Measurements from ENCODE around the gene FOXD4. TPM values are rescaled to one million over a fixed set of nuclear protein-coding genes. Genes with fewer than 3 reads are reported as not detected.
"Not testable (repeated sequence)": the region's sequence is repeated elsewhere in the genome, so short reads cannot be mapped to it uniquely, and the experiment has no call there.

Gene FOXD4
- polyA plus RNA-seq (ENCODE audit: insufficient read length in 4 of 4), result under 1 TPM; 0.32 to 0.70 (median 0.34) TPM

DNA sequence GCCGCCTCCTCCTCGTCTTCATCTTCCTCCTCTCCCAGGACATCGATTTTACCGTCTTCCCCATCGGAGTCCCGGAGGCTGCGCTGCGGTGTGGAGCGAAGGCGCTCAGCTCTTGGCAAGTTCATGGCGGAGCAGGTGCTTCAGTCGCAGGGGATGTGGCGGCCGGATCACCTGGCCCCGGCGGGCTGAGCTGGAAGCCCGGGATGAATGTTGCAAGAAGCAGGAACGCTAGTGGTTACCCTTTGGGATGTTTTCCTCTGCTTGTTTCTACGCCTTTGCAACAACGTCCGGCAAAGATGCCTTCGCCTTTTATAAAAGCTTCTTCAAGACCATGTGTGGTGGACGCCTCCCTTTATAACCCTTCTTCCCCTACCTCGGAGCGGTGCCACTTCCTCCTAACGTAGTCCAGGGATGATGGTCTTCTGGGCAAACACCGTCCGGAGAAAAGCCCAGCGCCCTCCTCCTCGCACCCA, at the start of gene FOXD4:
FOXD4 (minus strand) TSS at position 423 of the 473 bp plus-strand sequence; CDS start at position 125, 298 bp downstream.
- not testable (repeated sequence) for DNase-seq (ENCODE audit: low read depth in 4 of 4, low spot score in 3 of 4)

DNA sequence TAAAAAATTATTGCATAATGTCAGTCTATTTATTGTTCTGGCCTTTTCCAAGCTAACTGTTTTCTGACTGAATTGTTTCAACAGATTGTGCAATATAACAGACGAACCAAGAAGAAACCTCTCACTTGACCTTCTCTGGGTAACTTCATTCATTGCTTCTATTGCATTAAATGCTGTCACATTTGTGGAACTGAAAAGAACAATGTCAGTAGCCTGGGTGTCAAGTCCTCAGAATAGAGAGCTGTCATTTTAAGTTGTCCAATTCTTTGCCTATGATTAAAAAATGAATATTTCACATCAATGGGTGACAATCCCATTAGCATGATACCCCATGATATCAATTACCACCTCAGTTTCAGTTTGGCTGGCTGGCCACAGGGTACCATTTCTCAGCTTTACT, 41.7 kb upstream of the FOXD4 start:
- DNase-seq (ENCODE audit: low read depth in 4 of 4, low spot score in 3 of 4), result not testable (repeated sequence)

DNA sequence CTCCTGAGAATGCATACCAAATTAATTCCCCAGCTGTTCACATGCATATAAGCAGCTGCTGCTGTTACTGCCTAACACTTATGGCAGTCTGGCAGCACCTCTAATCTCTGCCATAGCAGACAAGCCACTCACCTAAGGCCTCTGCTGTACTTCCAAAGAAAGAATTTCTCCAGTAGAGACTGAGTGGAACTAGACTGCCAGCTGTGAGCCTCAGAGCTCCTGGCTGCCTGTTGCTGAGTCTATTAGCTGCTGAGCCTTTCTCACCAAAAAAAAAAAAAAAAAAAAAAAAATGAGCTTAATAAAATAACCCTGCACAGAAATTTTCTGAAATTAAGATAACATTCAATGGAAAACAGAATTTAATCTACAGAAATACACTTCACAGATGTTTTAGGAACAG, 33.0 kb upstream of the FOXD4 start:
- not testable (repeated sequence) for DNase-seq (ENCODE audit: low read depth in 4 of 4, low spot score in 3 of 4)

DNA sequence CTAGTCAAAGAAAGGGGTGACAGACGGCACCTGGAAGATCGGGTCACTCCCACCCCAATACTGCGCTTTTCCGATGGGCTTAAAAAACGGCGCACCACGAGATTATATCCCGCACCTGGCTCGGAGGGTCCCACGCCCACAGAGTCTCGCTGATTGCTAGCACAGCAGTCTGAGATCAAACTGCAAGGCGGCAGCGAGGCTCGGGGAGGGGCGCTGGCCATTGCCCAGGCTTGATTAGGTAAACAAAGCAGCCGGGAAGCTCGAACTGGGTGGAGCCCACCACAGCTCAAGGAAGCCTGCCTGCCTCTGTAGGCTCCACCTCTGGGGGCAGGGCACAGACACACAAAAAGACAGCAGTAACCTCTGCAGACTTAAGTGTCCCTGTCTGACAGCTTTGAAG, 21.7 kb upstream of the FOXD4 start:
- DNase-seq (ENCODE audit: low read depth in 4 of 4, low spot score in 3 of 4), result not testable (repeated sequence)

DNA sequence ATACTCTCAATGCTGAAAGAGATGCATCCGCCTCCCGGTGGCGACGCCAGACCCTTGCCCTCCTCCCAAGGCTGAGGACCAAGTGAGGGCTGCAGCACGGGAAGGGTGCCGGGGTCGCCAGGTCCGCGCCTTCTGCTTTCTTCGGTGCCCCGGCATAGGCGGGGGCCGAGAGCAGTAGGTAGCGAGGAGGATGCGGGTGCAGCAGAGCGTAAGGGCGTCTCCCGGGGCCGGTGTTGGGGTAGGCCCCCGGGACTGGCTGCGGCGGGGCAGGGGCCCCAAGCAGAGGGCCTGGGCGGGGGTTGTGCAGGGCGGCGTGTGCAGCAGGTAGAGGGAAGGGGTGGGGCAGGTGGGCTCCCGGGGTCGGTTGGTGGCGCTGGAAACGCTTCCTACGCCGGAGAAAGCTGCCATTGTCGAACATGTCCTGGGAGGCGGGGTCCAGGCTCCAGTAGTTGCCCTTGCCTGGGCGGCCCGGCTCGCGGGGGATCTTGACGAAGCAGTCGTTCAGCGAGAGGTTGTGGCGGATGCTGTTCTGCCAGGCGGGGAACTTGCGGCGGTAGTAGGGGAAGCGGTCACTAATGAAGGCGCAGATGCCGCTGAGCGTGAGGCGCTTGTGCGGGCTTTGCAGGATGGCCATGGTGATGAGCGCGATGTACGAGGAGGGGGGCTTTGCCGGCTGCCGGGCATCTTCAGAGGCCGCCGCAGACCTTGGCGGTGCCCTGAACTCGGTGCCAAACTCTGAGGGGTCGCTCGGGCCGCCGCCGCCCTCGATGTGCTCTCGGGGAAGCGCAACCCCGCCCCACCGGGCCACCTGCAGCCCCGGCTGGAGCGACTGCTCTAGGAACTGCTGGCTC, 848 bp downstream of the FOXD4 start:
- DNase-seq (ENCODE audit: low read depth in 4 of 4, low spot score in 3 of 4), result not testable (repeated sequence)

DNA sequence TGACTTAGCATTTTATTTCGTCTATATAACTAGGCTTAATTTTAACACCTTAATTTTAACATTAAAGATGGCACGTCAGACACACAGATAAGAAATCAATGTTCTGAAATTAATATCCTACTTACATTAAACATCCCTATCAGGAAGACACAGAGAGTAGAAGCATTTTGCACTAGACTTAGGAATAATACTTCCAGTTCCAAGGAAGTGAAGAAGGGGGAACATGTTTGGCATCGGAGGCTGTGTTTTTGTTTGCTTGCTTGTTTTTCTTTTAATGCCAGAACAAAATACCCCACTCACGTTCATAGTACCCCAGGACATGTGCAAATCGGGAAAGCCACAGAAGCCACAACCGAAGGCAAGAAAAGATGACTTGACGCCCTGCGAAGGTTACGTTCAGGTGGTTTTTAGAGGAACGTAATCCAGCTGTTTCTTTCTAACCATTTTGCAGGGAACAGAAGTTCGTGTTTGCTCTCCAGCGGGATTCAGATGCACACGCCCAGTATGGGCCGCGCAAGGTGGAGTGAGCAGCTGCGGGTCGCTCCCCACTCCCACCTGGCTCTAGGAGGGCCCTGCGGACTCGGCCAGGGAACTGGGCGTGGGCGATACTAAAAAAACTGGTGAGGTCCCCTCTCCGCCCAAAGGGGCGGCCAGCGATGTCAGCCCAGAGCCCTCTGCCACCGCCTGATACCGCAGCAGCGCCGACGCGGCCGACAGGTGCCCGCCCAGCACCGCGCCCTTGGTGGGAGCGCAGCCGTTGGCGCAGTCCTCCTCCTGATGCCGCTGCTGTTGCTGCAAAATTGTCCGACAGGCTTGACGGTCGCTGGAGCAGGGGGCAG, 1.8 kb downstream of the FOXD4 start:
- DNase-seq (ENCODE audit: low read depth in 4 of 4, low spot score in 3 of 4), result not testable (repeated sequence)

DNA sequence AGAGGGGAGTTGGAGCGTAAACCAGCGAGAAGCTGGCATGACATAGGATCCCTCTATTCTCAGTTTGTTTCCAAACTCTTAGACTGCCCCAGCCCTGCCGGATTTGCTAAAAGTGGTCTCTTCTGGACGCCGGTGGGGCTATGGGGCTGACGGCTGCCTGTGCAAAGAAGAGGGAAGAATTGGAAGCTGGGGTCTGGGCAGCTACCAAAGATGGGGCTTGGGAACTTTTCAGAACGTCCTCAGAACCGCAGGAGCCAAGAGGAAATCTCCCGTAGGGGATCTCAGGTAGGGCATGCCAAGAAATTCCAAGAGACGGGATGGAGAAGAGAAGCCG, 3.1 kb downstream of the FOXD4 start:
- not testable (repeated sequence) for DNase-seq (ENCODE audit: low read depth in 4 of 4, low spot score in 3 of 4)

DNA sequence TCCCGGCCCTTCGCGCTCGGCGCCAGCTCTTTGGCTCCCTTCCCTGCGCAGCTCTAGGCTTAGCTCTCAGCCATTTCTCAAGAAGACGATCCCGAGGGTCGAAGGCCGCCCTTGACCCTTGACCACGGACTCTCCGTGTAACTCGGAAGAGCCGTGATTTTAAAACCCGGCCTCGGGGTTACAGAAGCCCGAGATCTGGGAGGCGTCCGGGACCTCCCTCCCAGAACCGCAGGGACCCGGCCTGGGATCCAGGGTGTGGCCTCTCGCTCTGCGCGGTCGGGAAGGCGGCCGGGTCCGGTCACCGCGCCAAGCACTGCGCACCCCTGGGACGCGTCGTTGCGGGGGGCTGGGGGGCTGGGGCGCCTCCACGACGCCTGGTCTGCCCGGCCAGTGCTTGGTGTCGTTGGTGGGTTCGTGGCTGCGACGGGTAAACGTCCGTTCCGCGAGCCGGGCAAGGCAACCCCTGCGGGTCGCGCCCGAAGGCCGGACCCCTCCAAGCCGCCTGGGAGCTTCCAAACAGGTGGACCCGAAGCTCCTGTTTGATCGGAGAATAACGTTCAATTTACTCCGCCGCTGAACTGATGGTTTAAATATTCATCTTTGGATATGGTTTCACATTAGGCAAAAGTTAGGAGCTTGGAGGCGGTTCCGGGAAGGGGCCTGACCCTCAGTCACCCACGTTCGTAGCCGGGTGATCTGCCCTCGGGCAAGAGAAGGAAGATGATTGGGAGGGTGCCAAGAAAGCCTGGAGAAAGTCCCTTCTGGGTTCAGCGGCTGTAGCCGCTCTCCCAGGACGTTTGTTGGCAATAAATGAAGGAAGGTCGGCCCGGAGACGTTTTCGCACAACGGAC, 3.7 kb downstream of the FOXD4 start:
- not testable (repeated sequence) for DNase-seq (ENCODE audit: low read depth in 4 of 4, low spot score in 3 of 4)

DNA sequence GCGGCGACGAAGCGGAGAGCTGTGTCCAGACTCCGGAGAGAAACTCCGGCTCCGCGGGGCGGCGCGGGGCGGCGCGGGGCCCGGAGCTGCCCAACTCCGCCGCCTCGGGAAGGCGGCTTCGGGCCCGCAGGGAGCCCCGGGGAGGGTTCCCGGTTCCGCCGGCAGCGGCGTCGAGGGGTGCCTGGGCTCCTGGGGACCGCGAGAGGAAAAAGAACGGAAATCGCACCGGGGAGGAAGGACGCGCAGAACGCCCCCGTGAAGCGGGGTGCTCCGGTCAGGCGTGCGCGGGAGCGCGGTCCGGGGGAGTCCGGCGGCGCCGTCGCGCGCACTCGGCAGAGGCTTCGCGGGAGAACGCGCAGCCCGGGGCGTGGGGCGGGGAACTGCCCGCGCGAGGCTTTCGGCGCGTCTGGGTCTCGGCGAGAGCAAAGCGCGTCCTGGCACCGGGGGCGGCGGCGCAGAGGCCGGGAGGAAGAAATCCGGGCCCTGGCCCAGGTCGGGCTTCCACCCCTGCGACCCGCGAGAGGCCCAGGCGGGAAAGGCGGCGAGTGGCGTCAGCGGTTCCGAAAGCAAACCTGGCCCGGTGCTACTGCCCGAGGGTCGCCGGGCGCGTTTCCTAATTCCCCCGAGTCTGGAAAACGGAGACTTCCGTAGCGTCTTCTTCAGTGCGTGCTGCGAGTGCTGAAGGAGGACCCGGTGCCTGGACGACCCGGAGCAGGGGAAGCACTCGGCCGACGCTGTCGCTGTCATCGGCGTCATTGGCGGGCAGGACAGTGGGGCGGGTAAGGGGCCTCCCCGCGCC, 4.5 kb downstream of the FOXD4 start:
- peak in 1 of 4 donors; percentile 55 for DNase-seq (ENCODE audit: low read depth in 4 of 4, low spot score in 3 of 4)

DNA sequence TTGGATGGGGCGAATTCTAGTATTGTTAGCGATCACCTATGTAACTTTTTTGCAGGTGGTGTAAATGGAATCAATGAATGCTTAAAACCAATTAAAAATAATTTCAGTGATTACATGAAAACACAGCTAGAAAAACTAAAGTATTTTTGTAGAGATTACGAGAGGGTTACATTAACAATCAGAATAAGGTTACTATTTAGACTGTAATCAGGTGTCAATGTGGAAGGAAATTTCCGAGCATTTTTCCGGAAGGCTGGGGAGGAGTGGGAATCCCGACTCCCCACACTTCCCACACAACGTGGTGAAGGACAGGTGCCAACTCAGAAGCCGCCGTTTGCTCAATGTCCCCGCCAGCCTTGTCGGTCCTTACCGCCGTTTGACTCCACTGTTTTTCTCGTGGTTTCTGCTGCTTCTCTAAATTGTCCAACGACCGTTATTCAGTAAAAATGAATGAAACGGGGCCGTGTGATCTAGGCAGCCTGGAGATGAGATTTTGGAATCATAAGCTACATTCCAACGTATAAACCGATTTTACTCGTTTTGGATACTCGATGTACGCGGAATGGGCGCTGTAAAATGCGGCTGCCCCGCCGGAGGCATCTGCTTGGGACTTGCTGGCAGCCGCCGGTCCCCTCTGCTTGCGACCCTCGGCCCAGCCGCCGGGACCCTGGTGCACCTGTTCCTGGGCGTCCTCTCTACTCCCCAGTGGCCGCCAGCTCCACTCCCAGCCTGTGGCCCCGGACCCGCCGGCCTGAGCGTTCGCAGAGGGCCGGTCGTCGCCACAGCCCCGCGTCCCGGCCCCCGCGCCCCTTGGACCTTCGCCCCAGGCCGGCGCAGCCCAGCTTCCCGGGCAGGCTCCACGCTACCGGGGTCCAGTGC, 5.4 kb downstream of the FOXD4 start:
- not testable (repeated sequence) for DNase-seq (ENCODE audit: low read depth in 4 of 4, low spot score in 3 of 4)

DNA sequence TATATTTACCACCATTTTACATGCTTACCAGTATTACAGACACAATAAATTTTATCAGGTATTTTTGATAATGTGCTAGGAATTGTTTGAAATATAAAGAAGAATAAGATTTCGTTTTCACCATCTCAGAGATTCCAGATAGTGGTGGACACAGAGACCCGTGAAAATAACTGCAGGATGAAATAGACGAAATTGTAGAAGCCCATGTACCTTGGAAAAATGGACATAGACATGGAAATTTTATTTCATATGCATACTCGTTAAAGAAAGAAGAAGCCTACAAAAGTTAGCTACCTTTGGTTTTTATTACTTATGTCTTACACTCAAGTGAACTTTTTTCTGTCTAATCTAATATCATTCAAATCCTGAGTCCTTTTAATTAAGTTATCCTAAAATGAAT, 7.5 kb downstream of the FOXD4 start:
- DNase-seq (ENCODE audit: low read depth in 4 of 4, low spot score in 3 of 4), result not testable (repeated sequence)

DNA sequence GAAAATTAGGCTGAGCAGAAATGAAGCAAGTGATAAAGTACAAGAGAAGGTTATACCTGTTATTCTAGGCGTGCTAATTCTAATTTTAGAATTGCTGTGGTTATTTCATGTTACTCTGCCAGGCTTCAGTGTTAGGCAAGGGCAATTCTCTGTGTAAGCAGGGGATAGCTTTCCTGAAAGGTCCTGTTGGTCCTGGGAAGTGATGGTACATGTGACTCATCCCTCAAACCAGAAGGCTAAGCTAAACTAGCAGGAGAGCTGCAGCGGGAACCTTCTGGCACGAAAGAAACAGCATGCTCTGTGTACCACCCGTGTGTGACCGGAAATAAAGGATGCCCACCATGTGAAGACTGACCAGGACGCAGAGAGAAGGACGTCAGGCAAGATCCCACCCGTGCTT, 8.7 kb downstream of the FOXD4 start:
- DNase-seq (ENCODE audit: low read depth in 4 of 4, low spot score in 3 of 4), result not testable (repeated sequence)

DNA sequence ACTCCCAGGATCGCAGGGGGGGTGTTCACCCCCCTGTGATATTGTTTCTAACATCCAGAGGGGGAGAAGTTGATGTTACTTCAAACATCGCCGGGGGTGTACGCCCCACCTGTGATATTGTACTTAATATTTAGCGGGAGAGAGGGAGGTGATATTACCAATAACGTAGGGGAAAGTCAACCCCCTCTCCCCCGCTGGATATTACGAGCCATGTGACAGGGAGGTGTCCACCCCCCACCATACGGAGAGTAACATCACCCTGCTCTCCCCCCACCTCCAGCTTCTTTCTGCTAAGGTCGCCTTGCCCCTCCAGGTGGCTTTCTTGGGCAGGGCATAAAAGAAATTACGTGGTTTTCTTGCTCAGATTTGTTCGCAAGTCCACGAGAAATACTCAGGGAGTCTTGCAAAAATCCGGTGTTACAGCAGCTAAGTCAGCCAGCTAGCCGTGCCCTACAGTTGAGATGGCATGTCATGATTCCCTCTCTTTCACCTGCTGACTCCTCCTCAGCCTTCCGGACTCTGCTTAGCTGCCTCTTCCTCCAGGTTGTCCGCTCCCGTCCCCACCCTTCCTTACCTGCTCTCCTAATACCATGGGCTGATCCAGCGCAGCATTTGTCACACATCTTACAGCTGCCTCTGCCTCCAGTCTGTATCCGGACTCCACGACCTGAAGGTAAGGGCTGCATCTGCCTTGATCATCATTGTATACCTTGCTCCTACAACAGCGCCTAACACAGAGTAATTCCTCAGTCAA, 9.3 kb downstream of the FOXD4 start:
- DNase-seq (ENCODE audit: low read depth in 4 of 4, low spot score in 3 of 4), result not testable (repeated sequence)

DNA sequence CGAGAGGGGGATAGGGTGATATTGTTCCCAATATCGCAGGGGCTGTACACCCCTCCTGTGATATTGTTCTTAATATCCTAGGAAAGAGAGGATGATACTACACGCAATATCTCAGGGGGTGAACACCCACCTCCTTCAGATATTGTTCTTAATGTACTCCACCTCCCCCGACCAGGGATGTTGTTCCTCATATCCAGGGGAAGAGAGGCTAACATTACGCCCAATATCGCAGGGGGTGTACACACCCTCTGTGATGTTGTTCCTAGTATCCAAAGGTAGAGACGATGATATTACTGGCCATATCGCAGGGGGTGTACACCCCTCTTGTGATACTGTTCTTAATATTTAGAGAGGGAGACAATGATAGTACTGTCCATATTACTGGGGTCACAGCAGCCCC, 12.2 kb downstream of the FOXD4 start:
- DNase-seq (ENCODE audit: low read depth in 4 of 4, low spot score in 3 of 4), result not testable (repeated sequence)

DNA sequence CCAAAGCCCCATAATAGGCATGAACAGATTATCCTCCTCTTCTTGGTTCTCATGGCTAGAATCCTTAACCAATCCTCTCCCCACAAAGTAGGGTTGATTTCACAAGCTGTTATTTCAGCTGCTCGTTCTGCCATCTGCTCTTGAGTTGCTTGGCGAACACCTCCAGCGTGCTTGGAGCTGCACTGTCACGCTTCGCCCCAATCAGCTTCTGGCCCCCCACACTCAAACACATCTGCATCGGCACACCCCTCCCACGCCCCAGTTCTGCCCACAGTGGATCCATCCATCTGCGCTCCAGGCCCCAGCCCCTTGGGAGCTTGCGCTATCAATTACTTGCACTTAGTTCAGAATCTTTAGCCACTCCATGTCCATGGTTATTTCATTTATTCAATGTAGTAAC, 17.8 kb downstream of the FOXD4 start:
- not testable (repeated sequence) for DNase-seq (ENCODE audit: low read depth in 4 of 4, low spot score in 3 of 4)

DNA sequence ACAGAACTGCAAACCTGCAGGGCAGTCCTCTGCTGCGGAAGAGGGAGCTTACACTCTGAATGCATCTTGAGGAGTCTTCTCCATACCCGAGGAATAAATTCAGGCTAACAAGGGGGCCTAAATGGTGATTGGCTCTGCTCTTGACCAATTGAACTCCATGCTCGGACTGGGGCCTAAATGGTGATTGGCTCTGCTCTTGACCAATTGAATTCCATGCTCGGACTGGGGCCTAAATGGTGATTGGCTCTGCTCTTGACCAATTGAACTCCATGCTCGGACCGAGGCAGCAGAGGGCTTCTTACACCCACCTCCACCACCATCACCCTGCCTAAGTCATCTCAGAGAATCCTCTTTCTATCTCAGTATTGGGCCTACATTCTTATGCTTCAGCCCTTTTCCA, 18.4 kb downstream of the FOXD4 start:
- DNase-seq (ENCODE audit: low read depth in 4 of 4, low spot score in 3 of 4), result not testable (repeated sequence)

DNA sequence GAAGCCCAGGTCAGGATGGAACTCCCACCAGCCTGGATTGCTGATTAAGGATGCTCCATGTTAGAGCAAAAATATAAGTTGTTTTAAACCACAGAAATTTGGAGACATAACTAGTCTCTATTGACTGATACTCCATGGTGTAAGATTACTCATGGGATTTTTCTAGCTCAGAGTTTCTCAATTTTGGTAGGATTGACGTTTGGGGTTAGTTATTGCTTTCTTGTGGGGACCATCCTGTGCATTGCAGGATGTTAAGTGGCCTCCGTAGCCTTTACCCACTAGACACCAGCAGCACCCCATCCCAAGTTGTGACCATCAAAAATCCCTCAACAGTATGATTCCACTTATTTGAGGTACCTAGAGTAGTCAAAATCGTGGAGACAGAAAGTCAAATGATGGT, 19.4 kb downstream of the FOXD4 start:
- not testable (repeated sequence) for DNase-seq (ENCODE audit: low read depth in 4 of 4, low spot score in 3 of 4)

DNA sequence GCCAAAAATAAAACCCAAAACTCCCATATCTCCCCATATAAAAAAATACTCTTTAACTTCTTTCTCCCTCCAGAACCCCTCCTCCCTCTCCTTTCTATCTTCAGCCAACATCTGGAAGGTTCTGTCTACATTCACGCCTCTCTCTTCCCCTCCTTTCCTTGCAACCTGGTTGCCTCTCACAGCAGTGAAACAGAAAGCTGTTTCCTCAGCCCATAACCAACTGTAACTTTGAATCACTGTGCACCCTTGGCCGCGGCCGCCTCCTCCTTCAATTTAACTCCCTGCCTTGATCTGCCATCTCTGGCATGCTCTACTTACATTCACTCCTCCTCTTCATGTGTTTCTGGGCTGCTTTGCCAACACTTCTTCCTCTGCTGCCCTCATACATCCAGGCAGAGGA, 23.2 kb downstream of the FOXD4 start:
- not testable (repeated sequence) for DNase-seq (ENCODE audit: low read depth in 4 of 4, low spot score in 3 of 4)
